HepG2 (cell line): ENCODE data around the gene UCP2. TPM values are rescaled to one million over a fixed set of nuclear protein-coding genes. Genes with fewer than 3 reads are reported as not detected.

Experiments used
- DR1 ChIP-seq: sonication (generic); formaldehyde crosslinking; IDR thresholded peaks from 2 replicates; pipeline ENCODE4 v1.8.0; 2021; ENCODE audit warnings: mild to moderate bottlenecking, missing genetic modification reagents, inconsistent platforms
- ELF4 ChIP-seq: sonication (generic); formaldehyde crosslinking; IDR thresholded peaks from 2 replicates; pipeline ENCODE4 v1.5.0; 2020; ENCODE audit warnings: missing genetic modification reagents, mild to moderate bottlenecking, moderate library complexity, borderline replicate concordance
- FOXA1 ChIP-seq, 2 experiments: fragments of 450-650 bp in 1 of 2; sonication (generic) in 1 of 2; formaldehyde crosslinking in 1 of 2; IDR thresholded peaks; 2 replicates each; pipeline versions ENCODE4 v1.4.0 to v1.6.1; 2016 to 2020; ENCODE audit warnings: missing genetic modification reagents in 1 of 2
- GLI4 ChIP-seq: sonication (generic); formaldehyde crosslinking; IDR thresholded peaks from 2 replicates; pipeline ENCODE4 v1.5.1; 2020; ENCODE audit warnings: missing genetic modification reagents, mild to moderate bottlenecking, moderate library complexity, borderline replicate concordance
- HES4 ChIP-seq: sonication (generic); formaldehyde crosslinking; IDR thresholded peaks from 2 replicates; pipeline ENCODE4 v1.9.0; 2021; ENCODE audit warnings: mild to moderate bottlenecking, missing genetic modification reagents, borderline replicate concordance
- NCOA2 ChIP-seq: sonication (generic); formaldehyde crosslinking; IDR thresholded peaks from 2 replicates; pipeline ENCODE4 v1.8.0; 2022; ENCODE audit warnings: inconsistent platforms
- NFYC ChIP-seq: IDR thresholded peaks from 2 replicates; pipeline ENCODE4 v1.6.1; 2016; ENCODE audit warnings: missing genetic modification reagents, missing compliant biosample characterization
- ONECUT2 ChIP-seq: sonication (generic); formaldehyde crosslinking; IDR thresholded peaks from 2 replicates; pipeline ENCODE4 v1.4.0; 2020; ENCODE audit warnings: missing genetic modification reagents
- POLR2G ChIP-seq: fragments of 200-400 bp; formaldehyde crosslinking; IDR thresholded peaks from 2 replicates; pipeline ENCODE4 v1.6.1; 2018; ENCODE audit warnings: mild to moderate bottlenecking, low read depth, low read length, moderate library complexity
- SETDB1 ChIP-seq: sonication (generic); formaldehyde crosslinking; IDR thresholded peaks from 2 replicates; pipeline ENCODE4 v1.5.1; 2020; ENCODE audit warnings: missing genetic modification reagents, mild to moderate bottlenecking, borderline replicate concordance
- SIN3B ChIP-seq: fragments of 150-350 bp; IDR thresholded peaks from 2 replicates; pipeline ENCODE4 v1.6.1; 2014; ENCODE audit warnings: low read length
- SMAD9 ChIP-seq: sonication (generic); formaldehyde crosslinking; IDR thresholded peaks from 2 replicates; pipeline ENCODE4 v1.5.1; 2020; ENCODE audit warnings: mild to moderate bottlenecking, missing genetic modification reagents
- TAF15 ChIP-seq: fragments of 200-400 bp; formaldehyde crosslinking; IDR thresholded peaks from one replicate; pipeline ENCODE4 v1.6.1; 2018; ENCODE audit warnings: mild to moderate bottlenecking, low read depth, low read length; ENCODE audit not compliant: poor library complexity, severe bottlenecking
- ZNF281 ChIP-seq: sonication (generic); formaldehyde crosslinking; IDR thresholded peaks from 2 replicates; pipeline ENCODE4 v1.4.0; 2020; ENCODE audit warnings: missing genetic modification reagents, borderline replicate concordance
- ZNF441 ChIP-seq: sonication (generic); formaldehyde crosslinking; IDR thresholded peaks from 2 replicates; pipeline ENCODE4 v1.7.0; 2021; ENCODE audit warnings: missing genetic modification reagents, borderline replicate concordance
- ZNF484 ChIP-seq: sonication (generic); formaldehyde crosslinking; IDR thresholded peaks from 2 replicates; pipeline ENCODE4 v1.5.1; 2020; ENCODE audit warnings: mild to moderate bottlenecking, low read depth, missing genetic modification reagents, borderline replicate concordance
- ZNF543 ChIP-seq: sonication (generic); formaldehyde crosslinking; IDR thresholded peaks from 2 replicates; pipeline ENCODE4 v1.4.0; 2020; ENCODE audit warnings: mild to moderate bottlenecking, missing genetic modification reagents
- ZNF558 ChIP-seq: sonication (generic); formaldehyde crosslinking; IDR thresholded peaks from 2 replicates; pipeline ENCODE4 v1.9.0; 2022; ENCODE audit warnings: mild to moderate bottlenecking, missing genetic modification reagents, borderline replicate concordance
- ZNF597 ChIP-seq: sonication (generic); formaldehyde crosslinking; IDR thresholded peaks from 2 replicates; pipeline ENCODE4 v1.5.0; 2020; ENCODE audit warnings: missing genetic modification reagents
- ZNF605 ChIP-seq: sonication (generic); formaldehyde crosslinking; IDR thresholded peaks from 2 replicates; pipeline ENCODE4 v1.8.0; 2022; ENCODE audit warnings: mild to moderate bottlenecking, missing genetic modification reagents
- polyA plus RNA-seq, 8 experiments: library from polyadenylated mRNA; depleted of rRNA in 3 of 8; stranded (reverse) in 7 of 8; unstranded in 1 of 8; fragments of >200 nt; fragmentation: Illumina TruSeq in 4 of 8; extraction: Trizol in 4 of 8; gene quantifications; 2 replicates each; pipeline versions ENCODE4 v1.2.1 to v1.2.3, GENCODE V29; 2011 to 2016; ENCODE audit warnings: low read depth in 4 of 8, missing spikeins in 1 of 8, mixed read lengths in 1 of 8; ENCODE audit not compliant: insufficient read depth in 1 of 8
- total RNA-seq, 5 experiments: library from RNA; depleted of rRNA; stranded (reverse); fragments of >200 nt; fragmentation: Illumina TruSeq; extraction: Trizol; gene quantifications; 2 replicates each; pipeline ENCODE4 v1.2.3, GENCODE V29; 2016; ENCODE audit warnings: low read depth in 1 of 5
- TF ChIP-seq, protein P1 (sequence below): sonication (generic); formaldehyde crosslinking; IDR thresholded peaks from 2 replicates; pipeline ENCODE4 v1.4.0; 2020; ENCODE audit warnings: missing genetic modification reagents, mild to moderate bottlenecking, borderline replicate concordance
- TF ChIP-seq, protein P2 (sequence below): IDR thresholded peaks from 2 replicates; pipeline ENCODE4 v1.6.1; 2016; ENCODE audit warnings: low read depth, borderline replicate concordance

Gene UCP2
- total and polyA plus RNA-seq, 2 of the 13 experiments (the other 11 are each of a cell fraction or from before 2014, with no cell fraction given): 2.7 to 3.2 TPM

GRCh38 chr11:73982990-73983740 lies 522 bp upstream of the UCP2 start (continued):
- TF ChIP-seq, protein P1, sequence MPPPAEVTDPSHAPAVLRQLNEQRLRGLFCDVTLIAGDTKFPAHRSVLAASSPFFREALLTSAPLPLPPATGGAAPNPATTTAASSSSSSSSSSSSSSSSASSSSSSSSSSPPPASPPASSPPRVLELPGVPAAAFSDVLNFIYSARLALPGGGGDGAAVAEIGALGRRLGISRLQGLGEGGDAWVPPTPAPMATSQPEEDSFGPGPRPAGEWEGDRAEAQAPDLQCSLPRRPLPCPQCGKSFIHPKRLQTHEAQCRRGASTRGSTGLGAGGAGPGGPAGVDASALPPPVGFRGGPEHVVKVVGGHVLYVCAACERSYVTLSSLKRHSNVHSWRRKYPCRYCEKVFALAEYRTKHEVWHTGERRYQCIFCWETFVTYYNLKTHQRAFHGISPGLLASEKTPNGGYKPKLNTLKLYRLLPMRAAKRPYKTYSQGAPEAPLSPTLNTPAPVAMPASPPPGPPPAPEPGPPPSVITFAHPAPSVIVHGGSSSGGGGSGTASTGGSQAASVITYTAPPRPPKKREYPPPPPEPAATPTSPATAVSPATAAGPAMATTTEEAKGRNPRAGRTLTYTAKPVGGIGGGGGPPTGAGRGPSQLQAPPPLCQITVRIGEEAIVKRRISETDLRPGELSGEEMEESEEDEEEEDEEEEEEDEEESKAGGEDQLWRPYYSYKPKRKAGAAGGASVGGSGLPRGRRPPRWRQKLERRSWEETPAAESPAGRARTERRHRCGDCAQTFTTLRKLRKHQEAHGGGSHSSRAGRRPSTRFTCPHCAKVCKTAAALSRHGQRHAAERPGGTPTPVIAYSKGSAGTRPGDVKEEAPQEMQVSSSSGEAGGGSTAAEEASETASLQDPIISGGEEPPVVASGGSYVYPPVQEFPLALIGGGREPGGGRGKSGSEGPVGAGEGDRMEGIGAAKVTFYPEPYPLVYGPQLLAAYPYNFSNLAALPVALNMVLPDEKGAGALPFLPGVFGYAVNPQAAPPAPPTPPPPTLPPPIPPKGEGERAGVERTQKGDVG (CRISPR knock-in tag): no peak
- TF ChIP-seq SETDB1 (no peak), ZNF441 (peak; percentile 59; the same call in 1 of the 2 replicates), HES4 (CRISPR knock-in tag) (peak; percentile 93; the same call in 1 of the 2 replicates), DR1 (peak; percentile 94), NCOA2 (CRISPR knock-in tag) (peak; percentile 54), ZNF543 (CRISPR knock-in tag) (peak; percentile 95), ZNF281 (peak; percentile 44; the same call in 1 of the 2 replicates), ZNF597 (CRISPR knock-in tag) (0 out of 2 replicates have a peak, but pooled peaks have one; percentile 9), ZNF605 (peak; percentile 94), ZNF558 (peak; percentile 95), ELF4 (CRISPR knock-in tag) (no peak), NFYC (CRISPR knock-in tag) (peak; percentile 95), FOXA1 (IDR thresholded peaks at IDR 0.05) (no peak), FOXA1 (CRISPR knock-in tag; IDR thresholded peaks at IDR 0.05) (peak; percentile 10; the same call in 1 of the 2 replicates), SIN3B (no peak), GLI4 (CRISPR knock-in tag) (no peak), TAF15 (no peak), SMAD9 (CRISPR knock-in tag) (no peak; the same call in 1 of the 2 replicates), ONECUT2 (CRISPR knock-in tag) (peak; percentile 68; the same call in 1 of the 2 replicates), ZNF484 (no peak), POLR2G (peak; percentile 84)
- TF ChIP-seq, protein P2, sequence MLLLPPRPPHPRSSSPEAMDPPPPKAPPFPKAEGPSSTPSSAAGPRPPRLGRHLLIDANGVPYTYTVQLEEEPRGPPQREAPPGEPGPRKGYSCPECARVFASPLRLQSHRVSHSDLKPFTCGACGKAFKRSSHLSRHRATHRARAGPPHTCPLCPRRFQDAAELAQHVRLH: no peak; the same call in none of the 2 replicates
